Retina (tissue), 1 donor: ENCODE data around the gene INPP4B.
A peak's percentile ranks its signal among the peaks of the same experiment; 100 is the strongest.

Source experiments
- DNase-seq: peaks from one replicate; pipeline ENCODE4 v3.0.0-alpha.2; 2016

INPP4B gene

DNA sequence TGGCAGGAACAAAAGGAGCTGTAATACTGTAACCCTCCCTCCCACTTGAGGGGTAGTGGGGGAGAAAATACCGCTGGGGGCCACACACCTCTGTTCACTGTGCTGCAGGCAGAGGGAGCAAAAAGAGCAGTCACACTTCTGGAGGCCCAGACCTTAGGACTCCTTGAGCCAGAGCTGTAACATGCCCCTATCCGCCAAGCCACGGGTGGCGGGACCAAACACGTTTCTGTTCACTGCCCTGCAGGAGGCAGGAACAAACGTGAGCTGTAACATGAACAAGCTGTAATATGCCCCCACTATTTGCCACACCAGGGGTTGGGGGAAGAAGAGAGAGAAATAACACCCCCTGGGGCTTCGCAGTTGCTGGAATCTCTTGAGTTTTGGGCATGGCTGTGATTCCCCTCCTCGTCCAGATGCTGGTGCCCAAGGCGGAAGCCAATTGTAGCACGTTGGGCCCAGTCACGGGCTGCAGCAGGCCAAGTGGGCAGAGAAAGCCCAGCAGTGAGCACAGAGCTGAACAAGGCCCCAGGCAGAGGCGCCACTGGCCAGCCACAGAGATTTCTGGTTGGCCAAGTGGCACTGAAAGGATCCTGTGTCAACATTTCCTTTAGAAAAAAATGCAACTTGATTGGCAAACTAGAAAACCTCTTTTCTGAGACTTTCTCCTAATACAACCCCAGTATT is 509.7 kb downstream of the INPP4B start:
- DNase-seq = no peak

DNA sequence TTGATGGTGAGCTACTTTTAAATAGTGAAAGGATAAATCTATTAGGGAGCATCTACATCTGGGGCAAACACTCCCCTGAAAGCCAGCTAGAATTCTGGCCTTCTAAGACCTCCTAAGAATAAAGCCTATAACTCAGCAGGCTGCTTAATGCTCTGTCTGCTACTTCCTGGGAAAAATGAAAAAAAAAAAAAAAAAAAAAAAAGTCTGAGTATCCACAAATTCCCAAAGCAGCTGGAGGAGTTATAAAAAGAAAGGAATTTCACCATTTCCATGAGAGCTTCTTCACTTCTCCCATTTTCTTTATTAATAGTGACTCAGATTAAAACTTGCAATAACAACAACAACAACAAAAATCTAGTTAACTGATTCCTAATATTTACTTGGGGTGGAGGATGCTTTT is 511.2 kb downstream of the INPP4B start:
- no peak for DNase-seq

DNA sequence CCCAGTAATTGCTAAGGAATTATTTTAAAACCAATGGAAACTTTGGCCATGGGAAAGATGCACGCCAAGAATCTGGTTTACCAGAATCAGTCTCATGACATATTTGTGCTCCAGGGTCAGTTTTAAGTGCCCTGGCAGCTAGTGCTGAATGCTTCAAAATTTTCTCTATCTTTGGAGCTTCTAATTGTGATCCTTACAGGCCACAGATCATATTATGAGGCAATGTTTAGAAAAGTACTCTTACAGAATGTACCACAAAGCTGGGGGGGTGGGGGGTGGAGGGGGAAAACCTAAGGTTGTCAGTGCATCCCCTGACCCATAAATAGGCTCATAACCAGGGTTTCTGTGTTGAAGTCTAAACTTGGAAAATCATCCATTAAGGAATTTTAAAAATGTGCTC is 514.5 kb downstream of the INPP4B start:
- no peak for DNase-seq

DNA sequence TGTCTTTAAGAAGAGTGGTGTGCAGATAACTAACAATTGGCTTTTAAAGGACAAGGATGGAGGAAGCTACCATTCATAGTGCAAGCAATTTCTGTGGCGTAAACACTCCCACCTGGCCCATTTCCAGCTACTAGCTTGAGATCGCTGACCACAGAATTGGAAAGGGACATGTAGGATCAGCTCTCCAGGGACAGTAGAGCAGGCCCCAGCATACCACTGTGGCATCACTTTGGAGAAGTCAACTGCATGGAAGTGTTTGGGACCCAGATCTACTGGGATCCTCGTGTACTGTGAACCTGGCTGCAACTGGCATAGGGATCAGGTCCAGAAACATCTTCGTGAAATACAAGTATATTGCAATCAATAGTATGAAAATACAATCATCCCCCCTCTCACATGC is 515.0 kb downstream of the INPP4B start:
- no peak for DNase-seq

DNA sequence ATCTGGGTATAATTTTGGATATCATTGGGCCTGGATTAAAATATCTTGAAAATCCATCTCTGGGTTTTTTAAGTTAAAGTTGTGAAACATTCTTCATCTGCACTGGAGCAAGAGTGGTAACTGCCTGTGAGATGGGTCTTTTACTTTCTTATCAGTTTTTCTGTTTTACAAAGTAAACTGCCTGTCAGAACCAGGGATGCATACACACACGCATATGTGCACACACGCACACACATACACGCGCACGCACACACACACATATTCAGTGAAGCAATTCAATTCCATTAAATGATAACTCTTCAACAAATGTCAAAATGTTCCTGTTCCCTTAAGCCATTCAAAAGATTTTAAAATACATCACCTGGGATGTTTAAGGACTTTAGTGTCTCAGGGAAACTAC is 515.8 kb downstream of the INPP4B start:
- DNase-seq = no peak

DNA sequence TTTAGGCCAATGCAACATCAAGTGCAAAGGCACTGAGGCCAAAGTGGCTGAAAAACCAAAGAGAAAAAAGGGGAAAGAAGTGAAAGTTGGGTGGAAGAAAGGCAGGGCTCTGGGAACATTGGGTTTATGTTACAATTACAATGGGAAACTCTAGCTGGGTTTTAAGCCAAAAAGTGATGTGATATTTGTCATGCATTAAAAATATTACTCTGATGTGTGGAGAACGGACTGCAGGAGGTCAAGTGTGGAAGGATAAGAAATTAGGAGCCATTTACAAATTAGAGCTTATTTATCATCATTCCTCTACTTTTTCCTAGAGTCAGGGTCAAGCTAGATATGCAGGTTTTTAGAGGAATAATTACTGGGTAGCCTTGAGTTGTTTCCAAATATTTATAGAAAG is 516.8 kb downstream of the INPP4B start:
- DNase-seq = no peak

DNA sequence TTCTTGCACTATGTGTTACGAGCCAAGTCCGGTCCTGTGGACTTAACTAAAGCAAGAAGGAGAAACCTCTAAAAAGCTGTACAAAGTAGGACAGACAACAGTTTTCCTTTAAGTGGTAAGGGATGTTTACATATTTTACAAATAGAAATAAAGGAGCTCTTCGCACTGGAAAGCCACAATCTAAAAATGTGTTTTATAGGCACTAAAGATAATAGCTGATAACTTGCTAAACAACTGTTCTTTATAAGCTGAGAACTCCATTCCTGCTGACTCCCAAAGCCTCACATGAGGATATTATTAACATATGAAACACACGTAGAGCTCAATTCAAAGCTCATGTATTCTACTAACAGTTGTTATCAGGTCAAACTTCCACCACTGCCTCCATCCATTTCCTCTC is 519.9 kb downstream of the INPP4B start:
- no peak for DNase-seq

DNA sequence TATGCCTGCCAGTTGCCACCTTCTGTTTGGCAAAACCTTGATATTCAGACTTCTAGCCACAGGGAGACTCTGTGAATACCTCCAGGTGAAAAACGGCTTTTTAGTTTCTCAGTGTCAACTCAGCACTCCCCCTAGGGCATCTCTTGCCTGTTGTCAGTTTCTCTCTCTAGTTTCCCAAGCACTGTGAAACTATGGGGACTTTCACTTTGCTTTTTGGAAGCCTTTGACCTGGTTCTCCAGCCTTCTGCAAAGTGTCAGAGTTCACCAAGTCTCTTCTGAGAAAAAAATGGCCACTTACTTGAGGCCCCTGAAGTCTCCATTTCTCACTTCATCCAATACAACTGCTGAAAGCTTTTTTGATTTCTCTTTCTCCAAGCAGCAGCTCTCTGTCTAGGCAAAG is 521.5 kb downstream of the INPP4B start:
- DNase-seq = no peak

DNA sequence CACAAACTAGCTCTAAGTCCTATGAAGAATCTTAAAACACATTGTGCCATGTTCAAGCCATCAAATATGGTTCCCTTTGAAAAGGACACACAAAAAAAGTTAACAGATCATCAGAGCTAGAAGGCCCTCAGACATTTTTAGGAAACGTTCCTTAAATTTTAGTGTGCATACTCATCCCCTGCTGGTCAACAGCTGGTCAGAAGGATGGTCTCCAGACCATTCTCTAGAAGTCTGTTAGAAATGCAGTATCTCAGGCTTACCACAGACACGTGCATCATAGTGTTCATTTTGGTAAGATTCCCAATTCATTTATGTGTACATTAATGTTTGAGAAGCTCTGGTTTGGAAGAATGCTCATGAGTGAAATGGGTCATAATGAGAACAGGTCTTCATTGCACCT is 523.1 kb downstream of the INPP4B start:
- DNase-seq = no peak

DNA sequence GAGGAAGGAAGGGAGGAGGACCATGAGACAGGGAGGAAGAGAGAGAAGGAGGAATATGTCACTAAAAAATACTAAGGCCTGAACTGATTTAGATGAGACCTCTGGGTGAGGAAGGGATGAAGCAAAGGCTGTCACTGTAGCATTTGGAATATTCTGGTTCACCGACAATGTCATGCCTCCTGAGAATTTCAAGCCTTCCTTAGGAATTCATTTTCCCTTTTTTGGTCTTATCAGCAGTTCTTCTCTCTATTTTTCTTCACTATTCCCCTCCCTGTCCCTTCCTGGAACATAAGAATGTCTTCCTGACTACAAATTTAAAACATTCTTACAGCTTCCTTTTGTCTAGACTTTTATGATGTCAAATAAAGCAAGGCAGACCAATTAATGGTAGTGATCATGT is 527.8 kb downstream of the INPP4B start:
- no peak for DNase-seq

DNA sequence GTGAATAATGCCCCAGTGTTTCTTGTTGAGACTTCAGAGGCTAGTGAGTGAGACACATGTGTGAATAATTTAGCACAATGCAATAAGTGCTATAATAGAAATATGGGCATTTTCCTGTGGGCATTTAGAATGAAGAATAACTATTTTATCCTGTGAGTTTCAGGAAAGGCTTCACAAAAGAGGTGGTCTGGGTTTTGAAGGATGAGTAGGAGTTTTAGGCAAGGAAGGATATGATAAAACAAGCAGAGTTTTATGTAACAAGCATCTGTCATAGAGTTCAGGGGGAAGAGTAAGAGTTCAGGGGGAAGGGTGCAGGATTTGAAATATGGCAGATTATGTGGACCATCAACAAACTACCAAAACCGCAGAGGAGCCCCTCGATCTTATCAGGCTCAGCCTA is 529.2 kb downstream of the INPP4B start:
- no peak for DNase-seq

DNA sequence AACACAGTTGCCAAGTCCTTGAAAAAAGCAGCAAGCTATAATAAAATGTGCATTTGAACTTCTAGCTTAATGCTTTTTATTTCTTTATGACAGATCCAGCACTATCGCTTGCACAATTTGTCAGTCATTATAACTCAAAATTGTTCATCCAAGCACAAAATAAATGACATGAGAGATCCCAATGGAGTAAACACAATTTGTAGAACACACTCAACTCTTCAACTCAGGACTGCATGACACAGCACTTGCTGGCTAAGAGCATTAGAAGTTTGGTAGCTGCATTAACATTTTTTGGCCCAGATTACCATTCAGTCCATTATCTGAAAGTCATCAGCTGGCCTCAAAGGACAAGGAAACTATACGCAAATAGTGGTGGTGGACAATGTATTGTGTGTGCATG is 530.1 kb downstream of the INPP4B start:
- peak; percentile 14 for DNase-seq

DNA sequence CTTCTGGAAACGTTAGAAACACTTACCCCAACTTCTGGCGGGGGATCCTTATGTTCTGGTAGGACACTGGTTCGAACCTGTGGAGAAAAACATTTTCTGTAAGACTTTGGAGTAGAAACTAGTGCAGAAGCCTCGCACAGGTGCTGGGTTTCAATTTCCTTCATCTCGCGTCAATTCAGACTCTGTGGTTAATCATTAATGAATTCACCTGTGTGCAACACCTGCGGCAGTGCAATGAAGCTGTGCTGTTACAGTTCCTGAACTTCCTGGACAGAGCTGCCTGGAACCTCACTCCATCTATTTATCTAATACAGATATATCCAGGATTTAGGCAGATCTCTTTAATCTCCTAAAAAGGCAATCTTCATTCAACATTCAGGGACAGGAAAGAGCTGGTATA is 531.4 kb downstream of the INPP4B start:
- no peak for DNase-seq

DNA sequence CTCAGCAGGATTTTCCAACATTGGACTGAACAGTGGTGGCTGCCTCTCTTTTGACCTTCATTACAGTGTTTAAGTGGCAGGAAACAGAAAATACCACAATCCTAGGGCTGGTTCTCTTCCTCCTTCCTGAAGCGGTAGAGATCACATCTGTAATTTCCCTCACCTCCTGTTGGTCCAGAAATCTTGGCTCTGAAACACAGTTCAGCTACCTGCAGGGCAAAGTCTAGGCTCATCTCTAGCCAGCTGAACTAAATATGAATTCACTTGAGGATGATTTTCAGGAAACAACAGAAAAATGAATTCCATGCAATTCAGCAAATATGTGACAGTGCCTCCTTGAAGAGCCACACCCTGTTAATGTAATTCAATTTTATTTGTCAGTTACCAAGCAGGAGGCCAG is 531.9 kb downstream of the INPP4B start:
- DNase-seq = no peak

DNA sequence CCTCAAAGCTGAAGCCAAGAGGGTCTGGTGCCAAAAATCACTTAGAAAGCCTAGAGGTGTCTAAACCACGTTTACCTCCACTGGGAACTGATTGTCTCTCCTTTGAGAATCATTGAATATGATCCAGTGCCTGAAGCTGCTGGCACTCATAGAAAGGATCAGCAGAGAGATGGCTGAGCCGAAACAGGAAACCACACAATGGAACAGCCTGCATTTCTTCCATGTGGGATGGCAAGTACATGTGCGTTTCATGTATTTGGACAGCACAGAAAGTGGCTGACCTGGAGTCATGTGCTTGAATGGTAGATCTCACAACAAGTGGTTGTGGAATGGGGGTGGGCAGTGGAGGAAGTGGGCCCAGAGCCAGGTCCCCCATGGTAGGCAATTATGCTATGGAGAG is 533.7 kb downstream of the INPP4B start:
- DNase-seq = no peak

DNA sequence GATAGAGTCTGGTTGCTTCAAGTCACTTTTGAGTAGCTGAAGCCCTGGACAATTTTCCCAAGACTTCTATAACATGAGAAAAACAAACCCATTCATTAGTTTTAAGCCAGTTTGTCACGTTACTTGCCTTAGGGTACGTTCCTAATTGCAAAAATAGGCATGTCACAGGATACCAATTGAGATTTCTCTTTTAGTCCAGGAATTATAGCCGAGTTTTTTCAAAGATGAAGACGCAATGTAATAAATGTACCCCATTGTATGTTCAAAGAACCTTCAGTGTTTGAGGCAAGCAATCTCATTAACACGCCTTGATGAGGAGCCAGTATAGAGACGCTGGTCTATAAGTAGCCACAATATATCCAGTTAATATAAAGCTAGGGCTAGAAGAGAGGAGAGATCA is 534.2 kb downstream of the INPP4B start:
- DNase-seq = no peak

DNA sequence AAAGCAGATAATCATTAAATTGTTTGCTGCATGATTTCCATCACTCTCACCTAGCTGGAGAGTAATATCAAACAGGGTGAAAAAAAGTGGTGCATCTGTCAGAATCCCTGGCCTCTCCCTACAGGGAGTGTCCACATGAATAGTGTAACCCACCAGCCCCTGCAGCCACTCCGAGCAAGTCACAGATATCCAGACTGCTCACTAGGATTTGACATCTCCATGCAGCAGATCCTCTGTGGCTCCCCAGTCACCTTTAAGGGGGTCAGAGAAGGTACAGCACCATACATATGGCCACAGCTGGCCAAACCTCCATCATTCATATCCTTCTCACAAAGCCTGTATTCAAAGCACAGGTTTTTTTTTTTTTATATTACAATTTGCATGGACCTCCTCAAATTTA is 536.3 kb downstream of the INPP4B start:
- no peak for DNase-seq

DNA sequence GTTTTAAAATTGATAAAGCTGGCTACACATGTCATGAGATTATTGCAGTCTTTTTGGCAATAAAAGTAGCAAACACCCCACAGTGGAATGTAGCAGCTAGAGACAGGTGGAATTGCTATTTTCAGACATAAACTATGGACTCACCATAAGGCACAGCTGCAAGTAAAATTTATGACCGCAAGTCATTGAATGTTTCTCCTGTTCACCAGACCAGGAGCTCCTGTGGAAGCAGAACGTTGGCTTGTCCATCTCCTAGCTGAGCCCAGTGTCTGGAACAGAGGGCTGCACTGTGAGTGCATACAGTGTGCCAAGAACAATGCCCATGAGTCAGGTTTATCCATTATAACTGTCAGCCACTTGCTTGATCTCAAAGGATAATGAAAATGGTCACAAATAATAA is 538.2 kb downstream of the INPP4B start:
- no peak for DNase-seq

DNA sequence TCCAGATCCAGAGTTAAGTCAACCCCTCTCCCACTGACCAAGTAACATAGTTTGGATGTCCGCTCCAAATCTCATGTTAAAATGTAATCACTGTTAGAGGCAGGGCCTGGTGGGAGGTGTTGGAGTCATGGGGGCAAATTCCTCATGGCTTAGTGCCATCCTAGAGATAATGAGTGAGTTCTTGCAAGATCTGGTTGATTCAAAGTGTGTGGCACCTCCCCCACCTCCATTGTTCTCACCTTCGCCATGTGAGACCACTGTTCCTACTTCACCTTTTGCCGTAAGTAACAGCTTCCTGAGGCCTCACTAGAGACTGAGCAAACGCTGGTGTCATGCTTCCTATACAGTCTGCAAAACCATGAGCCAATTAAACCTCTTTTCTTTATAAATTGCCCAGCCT is 548.8 kb downstream of the INPP4B start:
- no peak for DNase-seq

DNA sequence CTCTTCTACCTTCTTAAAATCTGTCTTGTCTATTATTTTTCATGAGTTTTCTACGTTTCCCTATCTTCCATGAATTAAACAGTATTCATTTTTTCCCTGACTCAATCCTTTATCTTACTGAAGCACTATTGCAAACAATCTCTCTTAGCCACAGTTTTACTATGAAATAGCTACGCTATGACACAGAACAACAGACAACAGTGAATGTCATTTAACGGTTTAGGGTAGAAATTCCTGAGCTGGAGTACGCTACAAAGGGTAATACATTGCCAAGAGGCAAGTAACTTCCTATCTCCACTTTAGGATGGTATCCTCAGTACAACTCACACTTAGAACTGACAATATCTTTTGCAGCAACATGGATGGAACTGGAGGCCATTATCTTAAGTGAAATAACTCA is 552.6 kb downstream of the INPP4B start:
- DNase-seq = no peak

DNA sequence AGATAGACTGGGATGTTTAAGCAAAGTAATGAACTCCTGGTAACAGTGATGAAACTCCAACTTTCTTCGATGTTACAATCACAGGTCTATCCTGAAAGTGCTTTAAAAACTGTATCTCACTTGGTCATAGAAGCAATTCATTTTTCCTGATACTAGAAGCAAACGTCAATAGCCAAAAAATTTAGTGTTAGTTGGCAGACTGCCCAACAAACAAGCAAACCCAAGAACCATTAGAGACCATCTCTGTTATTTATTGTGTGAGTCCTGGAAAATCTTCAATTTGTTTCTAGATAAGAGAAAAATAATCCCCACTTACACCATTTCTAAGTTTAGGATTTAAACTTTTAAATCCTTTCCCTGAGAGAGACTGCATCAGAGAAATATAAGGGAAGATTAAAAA is 553.9 kb downstream of the INPP4B start:
- no peak for DNase-seq

DNA sequence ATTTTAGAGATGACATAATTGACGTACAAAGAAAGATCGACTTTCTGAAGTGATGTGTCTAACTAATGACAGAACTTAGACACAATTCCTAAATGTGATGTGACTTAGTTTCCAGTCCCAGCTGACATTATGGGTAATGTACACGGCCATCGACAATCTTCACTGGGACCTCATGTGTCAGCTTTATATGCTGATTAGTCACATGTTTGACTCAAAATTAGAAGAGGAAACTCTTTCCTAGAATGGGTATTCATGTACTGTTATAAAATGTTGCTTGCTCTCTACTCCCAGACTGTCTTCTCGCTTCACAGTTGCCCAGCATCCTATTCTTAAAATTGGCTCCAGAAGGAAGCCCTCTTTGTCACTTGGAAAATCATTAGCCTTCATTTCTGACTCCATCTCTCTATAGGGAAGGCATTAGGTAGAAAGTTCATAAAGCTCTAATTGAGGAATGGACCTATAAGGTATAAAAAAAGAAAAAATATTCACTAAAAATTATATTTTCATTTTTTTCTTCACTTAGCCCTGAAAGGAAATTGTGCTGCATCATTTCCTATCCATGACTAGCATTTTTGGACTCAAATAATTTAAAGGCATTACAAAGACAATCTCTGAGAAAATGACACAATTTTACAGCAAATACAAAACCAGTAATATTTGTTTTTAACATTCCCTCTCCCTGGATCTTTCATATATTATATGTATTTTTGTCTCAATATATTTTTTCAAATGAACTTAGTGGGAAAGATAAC is 554.6 kb downstream of the INPP4B start:
- no peak for DNase-seq

DNA sequence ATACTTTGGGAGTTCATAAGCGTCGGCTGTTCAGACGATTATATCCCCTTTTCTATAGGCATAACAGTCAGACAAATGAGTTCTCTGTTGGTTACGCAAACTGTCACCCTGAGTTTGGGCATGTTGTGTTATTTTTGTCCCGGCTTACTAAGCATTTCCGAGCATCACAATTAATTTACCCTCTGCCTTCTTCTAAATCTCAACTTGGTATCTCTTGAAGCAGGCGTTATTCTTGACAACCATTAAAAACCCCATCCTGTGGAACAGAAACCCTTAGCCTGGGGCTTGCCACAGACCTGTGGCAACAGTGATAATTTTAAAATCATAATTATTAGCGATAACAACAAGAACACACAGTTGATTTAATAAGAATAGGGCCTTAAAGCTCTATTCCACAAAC is 558.7 kb downstream of the INPP4B start:
- DNase-seq = no peak

DNA sequence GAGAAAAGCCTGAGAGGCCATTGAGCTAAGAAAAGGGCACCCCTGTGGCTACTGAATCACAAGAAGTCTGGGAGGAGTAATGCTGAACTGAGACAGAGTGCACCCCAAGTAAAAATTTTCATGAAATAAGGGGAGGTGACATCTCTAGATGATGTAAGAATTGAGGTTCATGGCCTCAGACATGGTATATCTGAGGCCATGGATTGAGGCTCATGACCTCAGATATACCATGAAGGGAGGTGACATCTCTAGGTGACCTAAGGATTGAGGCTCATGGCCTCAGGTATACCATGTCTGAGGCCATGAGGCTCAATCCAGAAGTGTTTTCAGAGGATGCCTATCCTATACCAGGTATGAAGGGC is 560.9 kb downstream of the INPP4B start:
- no peak for DNase-seq
